RWPE2 (cell line): Measurements from ENCODE around the gene COL27A1.
A peak's percentile ranks its signal among the peaks of the same experiment; 100 is the strongest.
"Not testable (repeated sequence)": the region's sequence is repeated elsewhere in the genome, so short reads cannot be mapped to it uniquely, and the experiment has no call there.

ENCODE experiments used
- ATAC-seq: fragments of 200-7000 bp; cut with Tn5 transposase; 3 replicates; pipeline ENCODE4 v1.9.1; 2021; ENCODE audit warnings: low read depth
- DNase-seq: peaks from one replicate; pipeline ENCODE4 v3.0.0-alpha.2; 2020; ENCODE audit warnings: low spot score
- H3K27ac ChIP-seq: fragments of 450-650 bp; 2 replicates; pipeline ENCODE4 v1.5.1; 2017; ENCODE audit warnings: mild to moderate bottlenecking; ENCODE audit not compliant: poor library complexity, severe bottlenecking
- H3K27me3 ChIP-seq: fragments of 250-450 bp; sonication (Bioruptor Pico); 2 replicates; pipeline ENCODE4 v1.5.1; 2021; ENCODE audit warnings: mild to moderate bottlenecking, moderate library complexity; ENCODE audit not compliant: insufficient read depth, poor library complexity, severe bottlenecking
- H3K36me3 ChIP-seq: fragments of 250-450 bp; sonication (Bioruptor Pico); 2 replicates; pipeline ENCODE4 v1.5.1; 2020; ENCODE audit warnings: low read depth, mild to moderate bottlenecking, moderate library complexity
- H3K4me1 ChIP-seq: fragments of 250-450 bp; sonication (Bioruptor Pico); 2 replicates; pipeline ENCODE4 v1.5.1; 2021; ENCODE audit warnings: mild to moderate bottlenecking, moderate library complexity; ENCODE audit not compliant: insufficient read depth, poor library complexity, severe bottlenecking
- H3K4me3 ChIP-seq: fragments of 250-450 bp; sonication (Bioruptor Pico); 2 replicates; pipeline ENCODE4 v1.5.1; 2021; ENCODE audit warnings: mild to moderate bottlenecking, moderate library complexity; ENCODE audit not compliant: severe bottlenecking
- H3K9me3 ChIP-seq: fragments of 250-450 bp; sonication (Bioruptor Pico); 2 replicates; pipeline ENCODE4 v1.5.1; 2021; ENCODE audit warnings: mild to moderate bottlenecking, moderate library complexity; ENCODE audit not compliant: severe bottlenecking
- CTCF ChIP-seq: fragments of 450-650 bp; IDR thresholded peaks from one replicate; pipeline ENCODE4 v1.5.1; 2017; ENCODE audit warnings: mild to moderate bottlenecking, moderate library complexity; ENCODE audit not compliant: poor library complexity, severe bottlenecking

Gene COL27A1

GRCh38 chr9:114317665-114318357 lies 162.5 kb downstream of the COL27A1 start:
- no peak for TF ChIP-seq CTCF
- Histone ChIP-seq H3K36me3 (no peaks in the 10 kb centered on the region), H3K4me1 (peaks cover 3% of the 10 kb centered on the region), H3K4me3 (no peak overlapping the region), H3K27ac (no peak overlapping the region), H3K27me3 (no peaks in the 10 kb centered on the region), H3K9me3 (no peaks in the 10 kb centered on the region)
- ATAC-seq (no peak), DNase-seq (peak; percentile 3)

GRCh38 chr9:114318416-114318815 lies 163.1 kb downstream of the COL27A1 start:
- no peaks in the 10 kb centered on the region for H3K36me3 ChIP-seq
- ATAC-seq (no peak), DNase-seq (peak; percentile 5)
- no peaks in the 10 kb centered on the region for H3K9me3 ChIP-seq
- H3K4me1 ChIP-seq = peaks cover 3% of the 10 kb centered on the region
- H3K4me3 ChIP-seq = no peak overlapping the region
- H3K27me3 ChIP-seq = no peaks in the 10 kb centered on the region
- no peak for TF ChIP-seq CTCF
- no peak overlapping the region for H3K27ac ChIP-seq

DNA sequence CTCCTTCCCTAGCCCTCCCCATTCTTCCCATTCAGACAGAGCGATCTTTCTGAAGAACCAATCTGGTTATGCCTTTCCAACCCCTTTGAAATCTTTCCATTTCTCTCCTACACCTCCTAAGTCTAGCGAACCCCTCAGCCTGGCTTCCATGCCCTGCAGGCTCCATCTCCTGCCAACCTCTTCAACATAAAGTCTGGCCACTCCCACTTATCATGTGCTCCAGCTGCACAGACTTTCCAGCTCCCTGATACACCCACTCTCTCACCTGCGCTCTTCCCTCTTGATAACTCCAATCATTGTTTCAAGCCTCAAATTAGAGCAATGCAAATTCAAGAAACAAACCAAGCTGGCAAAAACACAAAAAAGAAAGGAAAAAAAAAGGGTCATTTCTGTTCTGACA lies 163.8 kb downstream of the COL27A1 start:
- ATAC-seq = no peak
- Histone ChIP-seq H3K27ac (no peak overlapping the region), H3K9me3 (no peaks in the 10 kb centered on the region), H3K36me3 (no peaks in the 10 kb centered on the region), H3K27me3 (no peaks in the 10 kb centered on the region), H3K4me1 (peaks cover 3% of the 10 kb centered on the region), H3K4me3 (no peak overlapping the region)
- TF ChIP-seq CTCF = no peak
- DNase-seq = peak; percentile 9

- ATAC-seq = peak; percentile 56; the same call in 2 of the 3 replicates
- not testable (repeated sequence) for H3K27me3 ChIP-seq, H3K4me1 ChIP-seq, H3K9me3 ChIP-seq, H3K36me3 ChIP-seq, H3K27ac ChIP-seq, H3K4me3 ChIP-seq, DNase-seq
Measured at GRCh38 chr9:114320710-114321109, 165.4 kb downstream of the COL27A1 start.

GRCh38 chr9:114321759-114322158 lies 166.4 kb downstream of the COL27A1 start:
- DNase-seq = no peak
- no peak overlapping the region for H3K4me3 ChIP-seq
- H3K27ac ChIP-seq = no peak overlapping the region
- TF ChIP-seq CTCF = no peak
- no peaks in the 10 kb centered on the region for H3K27me3 ChIP-seq
- H3K36me3 ChIP-seq = no peaks in the 10 kb centered on the region
- peaks cover 3% of the 10 kb centered on the region for H3K4me1 ChIP-seq
- no peak for ATAC-seq
- no peaks in the 10 kb centered on the region for H3K9me3 ChIP-seq

GRCh38 chr9:114322160-114322818 lies 167.0 kb downstream of the COL27A1 start:
- H3K4me3 ChIP-seq, H3K27ac ChIP-seq, ATAC-seq, H3K27me3 ChIP-seq, H3K4me1 ChIP-seq, H3K36me3 ChIP-seq, H3K9me3 ChIP-seq, DNase-seq: not testable (repeated sequence)

DNA sequence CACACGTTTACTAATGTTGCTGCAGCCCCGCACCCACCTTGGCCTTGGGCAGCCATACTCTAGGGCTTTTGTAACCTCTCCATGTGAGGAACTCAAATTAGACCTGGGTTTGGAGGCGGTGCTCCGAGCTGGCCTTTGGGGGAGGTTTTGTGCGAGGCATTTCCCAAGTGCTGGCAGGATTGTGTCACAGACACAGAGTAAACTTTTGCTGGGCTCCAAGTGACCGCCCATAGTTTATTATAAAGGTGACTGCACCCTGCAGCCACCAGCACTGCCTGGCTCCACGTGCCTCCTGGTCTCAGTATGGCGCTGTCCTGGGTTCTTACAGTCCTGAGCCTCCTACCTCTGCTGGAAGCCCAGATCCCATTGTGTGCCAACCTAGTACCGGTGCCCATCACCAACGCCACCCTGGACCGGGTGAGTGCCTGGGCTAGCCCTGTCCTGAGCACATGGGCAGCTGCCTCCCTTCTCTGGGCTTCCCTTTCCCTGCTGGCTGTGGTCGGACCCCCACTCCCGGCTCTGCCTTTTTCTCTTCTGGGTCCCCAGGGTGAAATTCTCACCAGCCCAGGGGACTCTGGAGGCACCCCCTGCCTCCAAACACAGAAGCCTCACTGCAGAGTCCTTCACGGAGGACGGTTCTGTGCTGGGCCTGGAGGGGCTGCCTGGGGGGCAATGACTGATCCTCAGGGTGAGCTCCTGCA lies 167.6 kb downstream of the COL27A1 start, which contains the start of gene ORM1:
Gene ORM1 (plus strand): TSS at position 268 of the 701 bp plus-strand sequence. CDS start 36 bp downstream, at position 304.
- H3K27me3 ChIP-seq, H3K4me3 ChIP-seq, H3K9me3 ChIP-seq, H3K4me1 ChIP-seq, H3K27ac ChIP-seq, ATAC-seq, DNase-seq, H3K36me3 ChIP-seq: not testable (repeated sequence)
